Epithelial cell of proximal tubule (primary cell): ENCODE measurements around the gene MAN2B2. TPM values are rescaled to one million over a fixed set of nuclear protein-coding genes. Genes with fewer than 3 reads are reported as not detected.

Experiments used
- DNase-seq: peaks from one replicate; pipeline ENCODE4 v3.0.0-alpha.2; 2011; ENCODE audit warnings: low read depth
- H3K4me3 ChIP-seq: 2 replicates; pipeline ENCODE4 v1.5.1; 2011; ENCODE audit warnings: low read depth, mild to moderate bottlenecking, low read length
- CTCF ChIP-seq: conservative IDR thresholded peaks from 2 replicates; pipeline ENCODE4 v1.5.1; 2012; ENCODE audit warnings: low read depth, mild to moderate bottlenecking, low read length
- total RNA-seq: library from RNA; depleted of rRNA; stranded (reverse); fragments of >200 nt; gene quantifications from 2 replicates; pipeline ENCODE4 v1.2.3, GENCODE V29; 2015

The MAN2B2 gene
- total RNA-seq, 1 donor from 2014 or later: 20.6 TPM

GRCh38 chr4:6535329-6535692 is 39.7 kb upstream of the MAN2B2 start:
- H3K4me3 ChIP-seq: no peak overlapping the region
- no peak for TF ChIP-seq CTCF
- no peak for DNase-seq

GRCh38 chr4:6535706-6536105 is 39.3 kb upstream of the MAN2B2 start:
- H3K4me3 ChIP-seq: no peak overlapping the region
- DNase-seq: no peak
- TF ChIP-seq CTCF: no peak

GRCh38 chr4:6538111-6538510 is 36.9 kb upstream of the MAN2B2 start:
- DNase-seq: no peak
- no peak overlapping the region for H3K4me3 ChIP-seq
- TF ChIP-seq CTCF: no peak

- H3K4me3 ChIP-seq: no peak overlapping the region
- DNase-seq: no peak
- no peak for TF ChIP-seq CTCF
Observed at GRCh38 chr4:6538575-6538974, 36.4 kb upstream of the MAN2B2 start.

GRCh38 chr4:6539009-6539764 is 35.8 kb upstream of the MAN2B2 start:
- no peak for TF ChIP-seq CTCF
- no peak for DNase-seq
- H3K4me3 ChIP-seq: no peak overlapping the region

GRCh38 chr4:6540879-6541278 is 34.1 kb upstream of the MAN2B2 start:
- DNase-seq: no peak
- H3K4me3 ChIP-seq: no peak overlapping the region
- no peak for TF ChIP-seq CTCF

- no peak overlapping the region for H3K4me3 ChIP-seq
- no peak for DNase-seq
- no peak for TF ChIP-seq CTCF
Observed at GRCh38 chr4:6541789-6542188, 33.2 kb upstream of the MAN2B2 start.
